ENCODE results near the gene BRD1.

The BRD1 gene

GRCh38 chr22:49749227-49749626, 78.4 kb downstream of the BRD1 start:
- DNase-seq, result no peak

- DNase-seq, result no peak
Measured at GRCh38 chr22:49748514-49748913, 79.2 kb downstream of the BRD1 start.

GRCh38 chr22:49747716-49748115, 80.0 kb downstream of the BRD1 start:
- no peak for DNase-seq

GRCh38 chr22:49747130-49747529, 80.5 kb downstream of the BRD1 start:
- DNase-seq, result no peak

GRCh38 chr22:49746065-49746464, 81.6 kb downstream of the BRD1 start:
- DNase-seq, result no peak

GRCh38 chr22:49740242-49740641, 87.4 kb downstream of the BRD1 start:
- DNase-seq, result no peak

- no peak for DNase-seq
Measured at GRCh38 chr22:49739138-49739537, 88.5 kb downstream of the BRD1 start.

GRCh38 chr22:49738566-49738965, 89.1 kb downstream of the BRD1 start:
- no peak for DNase-seq

GRCh38 chr22:49738006-49738405, 89.7 kb downstream of the BRD1 start:
- no peak for DNase-seq

GRCh38 chr22:49737101-49737551, 90.5 kb downstream of the BRD1 start:
- no peak for DNase-seq

- DNase-seq, result no peak
Measured at GRCh38 chr22:49736538-49736937, 91.1 kb downstream of the BRD1 start.

- DNase-seq, result no peak
Measured at GRCh38 chr22:49735901-49736421, 91.7 kb downstream of the BRD1 start.

- DNase-seq, result no peak
Measured at GRCh38 chr22:49735411-49735900, 92.2 kb downstream of the BRD1 start.

- no peak for DNase-seq
Measured at GRCh38 chr22:49734882-49735281, 92.8 kb downstream of the BRD1 start.

- no peak for DNase-seq
Measured at GRCh38 chr22:49734390-49734789, 93.3 kb downstream of the BRD1 start.

- no peak for DNase-seq
Measured at GRCh38 chr22:49733631-49734030, 94.0 kb downstream of the BRD1 start.

- no peak for DNase-seq
Measured at GRCh38 chr22:49730656-49731055, 97.0 kb downstream of the BRD1 start.

GRCh38 chr22:49728570-49729271, 99.0 kb downstream of the BRD1 start:
- DNase-seq, result no peak

GRCh38 chr22:49727881-49728569, 99.6 kb downstream of the BRD1 start:
- no peak for DNase-seq

GRCh38 chr22:49727191-49727880, 100.3 kb downstream of the BRD1 start:
- DNase-seq, result no peak

- DNase-seq, result no peak
Measured at GRCh38 chr22:49726701-49727101, 101.0 kb downstream of the BRD1 start.

- DNase-seq, result no peak
Measured at GRCh38 chr22:49726022-49726681, 101.5 kb downstream of the BRD1 start.

- DNase-seq, result no peak
Measured at GRCh38 chr22:49725516-49725915, 102.2 kb downstream of the BRD1 start.
